Small intestine (tissue), 7 donors: ENCODE data around the gene LAMB1. TPM values are rescaled to one million over a fixed set of nuclear protein-coding genes. Genes with fewer than 3 reads are reported as not detected.

Experiments used
- DNase-seq, 2 donors: peaks; one replicate each; pipeline versions ENCODE4 v3.0.0 to v3.0.0-alpha.2; 2013
- FAIRE-seq: peaks from 2 replicates; lab custom pipeline; 2012; peaks lifted over from hg19 to GRCh38; lab: Jason Lieb, UNC
- H3K27ac ChIP-seq, 3 donors: one replicate each; pipeline ENCODE4 v1.5.1; 2013; ENCODE audit warnings: low read length in 2 of 3, mild to moderate bottlenecking in 2 of 3, control low read depth in 1 of 3, inconsistent platforms in 1 of 3, low read depth in 1 of 3, moderate library complexity in 1 of 3
- H3K27me3 ChIP-seq, 3 donors: one replicate each; pipeline ENCODE4 v1.6.1; 2013; ENCODE audit warnings: low read length in 3 of 3, inconsistent platforms in 1 of 3; ENCODE audit not compliant: control insufficient read depth in 3 of 3, insufficient read depth in 3 of 3
- H3K36me3 ChIP-seq, 3 donors: one replicate each; pipeline ENCODE4 v1.6.1; 2013; ENCODE audit warnings: low read length in 3 of 3, inconsistent platforms in 1 of 3, low read depth in 1 of 3, mild to moderate bottlenecking in 1 of 3, moderate library complexity in 1 of 3; ENCODE audit not compliant: control insufficient read depth in 3 of 3, insufficient read depth in 2 of 3
- H3K4me1 ChIP-seq, 3 donors: one replicate each; pipeline ENCODE4 v1.6.1; 2013; ENCODE audit warnings: low read length in 2 of 3, inconsistent platforms in 1 of 3, low read depth in 1 of 3, mild to moderate bottlenecking in 1 of 3, moderate library complexity in 1 of 3; ENCODE audit not compliant: control insufficient read depth in 3 of 3, insufficient read depth in 2 of 3
- H3K4me3 ChIP-seq, 3 donors: one replicate each; pipeline ENCODE4 v1.5.1; 2013; ENCODE audit warnings: low read length in 3 of 3, control low read depth in 1 of 3, inconsistent platforms in 1 of 3, low read depth in 1 of 3, mild to moderate bottlenecking in 1 of 3, moderate library complexity in 1 of 3
- H3K9me3 ChIP-seq, 2 donors: one replicate each; pipeline ENCODE4 v1.6.1; 2013; ENCODE audit warnings: low read depth in 1 of 2, low read length in 1 of 2; ENCODE audit not compliant: control insufficient read depth in 2 of 2, insufficient read depth in 1 of 2
- WGBS, 3 donors: extraction: QIAGEN DNeasy Blood & Tissue Kit; methylation state at CpG; one replicate each; pipeline ENCODE4 v1.1.7; 2013; 5-methylcytosine and 5-hydroxymethylcytosine counted together
- polyA plus RNA-seq, 4 donors: library from polyadenylated mRNA; stranded (reverse) in 3 of 4; unstranded in 1 of 4; fragments of 200-250 nt in 3 of 4; fragments of 120-200 nt in 1 of 4; gene quantifications; one replicate each; pipeline versions ENCODE4 v1.2.1 to v1.2.3, GENCODE V29; 2013
- donor health status: healthy with polysubstance abuse.
- donor health status: control.
- donor health status: control.
- donor health status: Bipolar disorder and iron deficiency.
- donor health status: healthy.

LAMB1 gene
- polyA plus RNA-seq, 4 donors = 15.9 to 190 (median 71.5) TPM

DNA sequence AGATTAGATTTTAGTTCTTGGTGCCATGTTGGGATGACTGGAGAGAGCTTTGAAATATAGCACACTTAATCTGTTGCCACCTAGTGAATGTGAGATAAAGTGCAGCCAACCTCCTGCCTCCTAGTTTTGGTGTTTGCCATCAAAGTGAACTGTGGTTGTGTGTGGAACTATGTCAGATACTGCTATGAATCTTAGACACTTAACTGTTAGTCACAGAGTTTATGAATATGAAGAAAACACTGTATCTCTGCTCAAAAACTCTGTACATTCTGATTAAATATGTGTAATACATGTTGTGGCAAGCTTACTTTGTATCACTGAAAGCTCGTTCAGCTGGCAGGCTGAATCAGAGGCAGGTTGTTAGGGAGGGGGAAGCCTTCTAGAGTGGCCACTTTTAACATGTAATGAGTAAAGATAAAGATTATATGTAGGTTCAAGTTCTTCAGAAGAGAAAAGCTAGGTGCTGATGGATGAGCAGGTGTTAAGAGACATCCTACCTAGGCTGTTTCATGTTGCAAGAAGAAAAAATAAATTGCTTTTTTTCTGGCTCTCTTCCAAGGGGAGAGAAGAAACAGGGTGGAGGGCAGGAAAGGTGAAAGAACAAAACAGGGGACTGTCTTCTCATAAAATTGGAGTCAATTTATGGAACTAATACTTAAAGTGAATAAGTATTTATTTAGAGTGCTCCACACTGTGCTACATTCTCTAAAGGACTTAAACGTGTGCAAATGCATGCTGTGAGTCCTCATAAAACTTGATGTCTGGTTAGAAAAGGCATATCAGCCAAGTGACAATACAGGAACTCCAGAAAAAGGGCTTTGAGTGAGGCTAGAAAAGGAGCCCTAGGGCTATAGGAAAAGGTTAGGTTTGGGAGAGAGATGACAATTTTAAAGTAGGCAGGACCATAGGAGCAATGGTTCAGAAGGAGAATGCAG, 14.1 kb upstream of the LAMB1 start:
- no peaks in the 10 kb centered on the region for H3K36me3 ChIP-seq
- no peak for FAIRE-seq

DNA sequence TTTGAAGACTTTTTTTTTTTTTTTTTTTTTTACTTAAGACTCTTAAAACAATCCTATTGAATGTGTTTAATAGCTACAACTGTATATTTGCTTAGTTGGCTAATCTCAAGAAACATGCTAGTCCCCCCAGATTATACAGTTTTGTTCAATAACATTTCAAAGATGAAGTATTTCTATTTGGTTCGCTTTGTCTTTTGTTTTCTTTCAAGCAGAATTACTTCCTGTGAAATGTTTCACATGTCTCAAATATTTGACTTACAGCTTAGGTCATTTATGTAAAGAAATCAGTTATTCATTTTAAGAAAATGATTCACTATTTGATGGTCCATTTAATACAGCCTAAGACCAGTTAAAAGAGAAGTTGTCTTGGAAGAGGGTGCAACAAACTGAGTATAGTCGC, 12.8 kb upstream of the LAMB1 start:
- 76 to 92% (median 85%) methylated on average over 2 of the region's 2 CpGs for WGBS, 3 donors
- FAIRE-seq = no peak

More for the DNA sequence above, 14.1 kb upstream of the LAMB1 start:
- peaks cover 2 to 27% (median 10%) of the 10 kb centered on the region in 3 donors for H3K4me1 ChIP-seq
- DNase-seq = peak in 1 of 2 donors; percentile 55
- H3K27ac ChIP-seq = no peak overlapping the region
- no peak overlapping the region for H3K4me3 ChIP-seq
- WGBS, 3 donors = 22 to 45% (median 38%) methylated on average over 2 of the region's 2 CpGs
- H3K9me3 ChIP-seq = no peaks in the 10 kb centered on the region
- no peaks in the 10 kb centered on the region for H3K27me3 ChIP-seq

DNA sequence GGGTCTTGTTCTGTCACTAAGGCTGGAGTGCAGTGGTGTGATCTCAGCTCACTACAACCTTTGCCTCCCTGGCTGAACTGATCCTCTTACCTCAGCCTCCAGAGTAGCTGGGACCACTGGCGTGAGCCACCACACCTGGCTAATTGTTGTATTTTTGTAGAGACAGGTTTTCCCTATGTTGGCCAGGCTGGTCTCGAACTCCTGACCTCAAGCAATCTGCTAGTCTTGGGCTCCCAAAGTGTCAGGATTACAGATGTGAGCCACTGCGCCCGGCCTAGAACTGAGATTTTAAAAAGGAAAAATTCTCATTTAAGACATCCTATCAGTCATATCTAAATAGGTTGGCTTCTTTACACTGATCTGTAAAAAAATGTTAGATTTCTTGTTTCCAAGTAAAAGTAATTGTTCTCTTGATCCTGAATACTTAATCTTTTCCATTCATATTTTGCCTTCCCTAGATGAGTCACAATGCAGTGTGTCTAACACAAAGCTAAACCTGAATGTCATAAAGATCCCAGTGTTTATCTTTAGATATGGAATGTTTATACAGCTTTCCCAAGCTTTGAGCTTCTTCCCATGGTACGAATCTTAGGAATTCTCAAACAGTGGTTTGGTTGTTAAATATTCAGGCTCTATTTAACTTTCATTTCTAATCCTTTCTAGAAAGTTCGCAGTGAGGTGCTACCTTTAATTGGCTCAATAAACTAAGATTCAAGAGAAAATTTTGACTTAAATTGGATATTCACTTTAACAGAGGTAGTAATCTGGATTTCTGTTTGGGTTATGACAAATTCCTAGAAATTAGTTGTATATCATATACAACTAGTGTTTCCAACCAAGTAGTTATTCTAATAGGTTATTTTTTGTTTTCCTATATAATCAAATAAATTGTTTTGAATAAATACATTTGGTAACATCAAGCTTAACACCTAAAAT, 12.1 kb upstream of the LAMB1 start:
- DNase-seq (peak; percentile 54 to 66), FAIRE-seq (no peak)
- Histone ChIP-seq H3K4me3 (no peak overlapping the region), H3K4me1 (peaks cover 4 to 40% (median 10%) of the 10 kb centered on the region in 3 donors), H3K36me3 (no peaks in the 10 kb centered on the region), H3K27me3 (no peaks in the 10 kb centered on the region), H3K27ac (peak overlapping the region in 1 of 3 donors; percentile 2), H3K9me3 (no peaks in the 10 kb centered on the region)
- WGBS, 3 donors = 47 to 60% (median 52%) methylated on average over 6 of the region's 6 CpGs

More for the DNA sequence above, 12.8 kb upstream of the LAMB1 start:
- H3K36me3 ChIP-seq = no peaks in the 10 kb centered on the region
- no peaks in the 10 kb centered on the region for H3K27me3 ChIP-seq
- H3K27ac ChIP-seq = no peak overlapping the region
- no peaks in the 10 kb centered on the region for H3K9me3 ChIP-seq
- H3K4me3 ChIP-seq = no peak overlapping the region
- no peak for DNase-seq
- H3K4me1 ChIP-seq = peaks cover 4 to 35% (median 10%) of the 10 kb centered on the region in 3 donors

DNA sequence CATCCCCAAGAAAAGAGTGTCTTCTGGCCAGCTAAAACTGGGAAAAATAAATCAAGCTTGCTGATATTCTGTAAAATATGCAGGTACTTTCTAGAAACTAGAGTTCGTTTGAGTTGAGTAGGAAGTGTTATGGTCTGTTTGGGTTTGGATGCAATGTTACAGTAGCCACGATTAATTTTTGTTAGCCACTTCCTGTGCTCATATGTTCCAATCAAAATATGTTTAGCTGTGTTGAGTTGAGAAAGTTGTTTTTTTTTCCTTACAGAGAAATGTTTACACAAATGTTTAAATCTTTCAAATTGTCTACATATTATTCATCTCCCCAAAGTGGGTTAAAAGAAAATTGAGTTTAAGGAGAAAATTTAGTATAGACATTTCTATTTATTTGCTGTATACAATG, 11.3 kb upstream of the LAMB1 start:
- WGBS, 3 donors = 32 to 54% (median 42%) methylated on average over 2 of the region's 2 CpGs
- H3K4me1 ChIP-seq = peaks cover 4 to 46% (median 10%) of the 10 kb centered on the region in 3 donors
- H3K4me3 ChIP-seq = no peak overlapping the region
- DNase-seq = no peak
- no peaks in the 10 kb centered on the region for H3K36me3 ChIP-seq
- H3K27ac ChIP-seq = no peak overlapping the region
- no peak for FAIRE-seq
- H3K9me3 ChIP-seq = no peaks in the 10 kb centered on the region
- H3K27me3 ChIP-seq = no peaks in the 10 kb centered on the region

DNA sequence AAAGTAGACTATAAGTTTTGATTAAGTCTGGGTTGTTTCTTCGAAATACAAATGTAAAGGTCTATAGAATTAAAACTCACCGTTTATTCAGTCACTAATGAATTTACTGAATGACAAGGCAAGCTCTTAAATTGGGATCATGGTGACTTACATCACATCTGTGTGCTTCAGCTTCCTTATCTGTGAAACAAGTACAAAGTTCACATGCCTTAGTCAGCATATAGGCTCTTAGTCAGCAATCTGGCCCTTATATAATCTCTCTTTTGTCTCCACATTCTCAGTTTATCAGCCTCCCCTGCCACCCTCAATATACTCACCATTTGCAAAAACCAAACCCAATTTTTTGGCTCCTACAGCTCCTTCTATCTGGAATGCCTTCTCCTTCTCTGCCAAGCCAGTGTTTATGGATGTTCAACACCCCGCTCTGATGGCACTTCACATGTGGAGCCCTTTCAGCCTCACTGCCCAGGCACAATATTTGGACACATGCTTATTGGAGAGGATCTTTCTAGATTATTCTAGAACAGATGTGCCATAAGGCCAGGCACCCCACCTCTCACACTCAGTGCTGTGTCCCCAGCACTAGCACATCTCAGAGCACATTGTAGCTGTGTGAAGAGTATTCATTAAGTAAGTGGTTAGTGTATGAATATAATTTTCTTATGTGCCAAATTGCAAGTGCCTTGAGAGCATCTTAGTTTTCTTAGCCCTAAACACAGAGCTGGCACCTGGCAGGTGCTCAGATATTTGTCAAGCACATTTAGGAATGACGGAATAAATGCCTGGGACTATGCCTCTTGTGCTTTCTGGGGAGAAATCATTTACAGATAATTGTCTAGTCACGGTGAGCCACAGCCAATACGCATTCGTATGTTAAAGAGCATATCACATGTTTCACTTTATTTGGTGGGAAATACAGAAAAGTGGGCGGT, 9.8 kb upstream of the LAMB1 start:
- Histone ChIP-seq H3K4me3 (no peak overlapping the region), H3K36me3 (no peaks in the 10 kb centered on the region), H3K9me3 (no peaks in the 10 kb centered on the region), H3K27ac (peak overlapping the region in 1 of 3 donors; percentile 13), H3K27me3 (no peaks in the 10 kb centered on the region), H3K4me1 (peaks cover 4 to 50% (median 7%) of the 10 kb centered on the region in 3 donors)
- FAIRE-seq (no peak), DNase-seq (peak; percentile 88 to 94)
- 65 to 80% (median 65%) methylated on average over 8 of the region's 8 CpGs for WGBS, 3 donors

DNA sequence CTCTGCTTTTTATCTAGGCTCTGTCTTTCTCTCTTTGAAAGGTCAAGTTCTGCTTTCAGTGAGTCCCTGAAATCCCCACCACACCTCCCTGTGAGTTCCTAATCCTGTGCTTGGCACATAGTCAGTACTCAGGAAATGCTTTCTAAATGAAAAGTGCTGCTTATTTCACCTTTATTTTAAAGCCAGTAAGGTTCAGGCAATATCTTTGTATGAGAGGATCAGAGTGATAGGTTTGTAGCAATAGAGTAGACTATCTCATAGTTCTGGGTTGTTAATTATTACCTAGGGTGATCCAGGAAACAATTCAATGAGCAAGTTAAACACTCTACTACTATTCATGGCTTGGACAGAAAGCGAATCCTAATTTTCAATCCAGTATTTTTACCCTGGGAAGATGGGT, 7.4 kb upstream of the LAMB1 start:
- FAIRE-seq = no peak
- Histone ChIP-seq H3K4me3 (no peak overlapping the region), H3K4me1 (peaks cover 4 to 74% (median 9%) of the 10 kb centered on the region in 3 donors), H3K36me3 (no peaks in the 10 kb centered on the region), H3K9me3 (no peaks in the 10 kb centered on the region), H3K27me3 (no peaks in the 10 kb centered on the region), H3K27ac (peak overlapping the region in 1 of 3 donors; percentile 53)
- peak; percentile 78 to 82 for DNase-seq
- WGBS, 3 donors = 10 to 65% (median 37%) methylated on average over 1 of the region's 1 CpG

DNA sequence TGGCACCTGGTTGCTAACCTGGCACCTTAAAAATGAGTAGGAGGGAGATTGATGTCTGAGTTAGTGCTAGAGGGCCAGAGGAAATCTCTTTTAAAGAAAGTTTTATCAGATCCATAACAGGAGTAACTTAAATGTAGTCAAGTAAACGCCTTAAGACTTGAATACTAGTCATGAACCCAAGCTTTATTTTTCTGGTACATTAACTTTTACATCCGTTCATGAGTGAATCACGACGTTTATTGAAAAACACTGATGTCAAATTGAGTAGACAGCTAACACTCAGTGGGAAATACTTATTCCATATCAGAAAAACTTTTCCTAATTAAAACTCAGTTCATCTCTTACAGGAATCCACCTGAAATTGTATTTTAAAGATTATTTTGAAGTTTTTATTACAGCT, 6.9 kb upstream of the LAMB1 start:
- peak overlapping the region in 1 of 3 donors; percentile 53 for H3K27ac ChIP-seq
- H3K4me1 ChIP-seq = peaks cover 4 to 75% (median 9%) of the 10 kb centered on the region in 3 donors
- H3K27me3 ChIP-seq = no peaks in the 10 kb centered on the region
- FAIRE-seq (no peak), DNase-seq (no peak)
- no peaks in the 10 kb centered on the region for H3K9me3 ChIP-seq
- 76 to 85% (median 77%) methylated on average over 4 of the region's 4 CpGs for WGBS, 3 donors
- no peak overlapping the region for H3K4me3 ChIP-seq
- H3K36me3 ChIP-seq = no peaks in the 10 kb centered on the region
